ENCODE results near the gene SOD2.
"Not testable (repeated sequence)": the region's sequence is repeated elsewhere in the genome, so short reads cannot be mapped to it uniquely, and the experiment has no call there.

Gene SOD2

GRCh38 chr6:159682295-159682694, 10.7 kb downstream of the SOD2 start:
- H3K27me3 Mint-ChIP-seq = no peaks in the 10 kb centered on the region
- DNase-seq (no peak), ATAC-seq (no peak)

GRCh38 chr6:159681191-159681880, 11.7 kb downstream of the SOD2 start:
- Mint-ChIP-seq H3K27ac (peak overlapping the region; percentile 8), H3K36me3 (ENCODE audit: low read depth) (peaks cover 44% of the 10 kb centered on the region), H3K4me1 (peaks cover 29% of the 10 kb centered on the region), H3K9me3 (no peaks in the 10 kb centered on the region), H3K27me3 (no peaks in the 10 kb centered on the region), H3K4me3 (no peak overlapping the region)
- DNase-seq = no peak
- ATAC-seq = no peak

More at GRCh38 chr6:159682295-159682694, 10.7 kb downstream of the SOD2 start:
- Mint-ChIP-seq H3K4me3 (no peak overlapping the region), H3K27ac (no peak overlapping the region), H3K36me3 (ENCODE audit: low read depth) (peaks cover 47% of the 10 kb centered on the region), H3K4me1 (peaks cover 36% of the 10 kb centered on the region), H3K9me3 (no peaks in the 10 kb centered on the region)

GRCh38 chr6:159680104-159680503, 12.9 kb downstream of the SOD2 start:
- Mint-ChIP-seq H3K9me3 (no peaks in the 10 kb centered on the region), H3K27ac (peak overlapping the region; percentile 83), H3K36me3 (ENCODE audit: low read depth) (peaks cover 40% of the 10 kb centered on the region), H3K4me3 (no peak overlapping the region), H3K27me3 (no peaks in the 10 kb centered on the region), H3K4me1 (peaks cover 33% of the 10 kb centered on the region)
- ATAC-seq (peak; percentile 70), DNase-seq (no peak)

- ATAC-seq (peak; percentile 86), DNase-seq (no peak)
- Mint-ChIP-seq H3K9me3 (no peaks in the 10 kb centered on the region), H3K36me3 (ENCODE audit: low read depth) (peaks cover 36% of the 10 kb centered on the region), H3K4me1 (peaks cover 33% of the 10 kb centered on the region), H3K27ac (peak overlapping the region; percentile 83), H3K4me3 (no peak overlapping the region), H3K27me3 (no peaks in the 10 kb centered on the region)
Observed at GRCh38 chr6:159679091-159680077, 13.7 kb downstream of the SOD2 start.

GRCh38 chr6:159678574-159678973, 14.5 kb downstream of the SOD2 start:
- Mint-ChIP-seq H3K9me3 (no peaks in the 10 kb centered on the region), H3K27ac (no peak overlapping the region)
- ATAC-seq = no peak

GRCh38 chr6:159677506-159678165, 15.4 kb downstream of the SOD2 start:
- Mint-ChIP-seq H3K9me3 (no peaks in the 10 kb centered on the region), H3K4me1 (peaks cover 33% of the 10 kb centered on the region), H3K4me3 (no peak overlapping the region), H3K27me3 (no peaks in the 10 kb centered on the region), H3K36me3 (ENCODE audit: low read depth) (peaks cover 37% of the 10 kb centered on the region), H3K27ac (no peak overlapping the region)
- ATAC-seq (no peak), DNase-seq (no peak)

More at GRCh38 chr6:159678574-159678973, 14.5 kb downstream of the SOD2 start:
- no peaks in the 10 kb centered on the region for H3K27me3 Mint-ChIP-seq
- no peak for DNase-seq
- H3K4me3 Mint-ChIP-seq = no peak overlapping the region
- H3K4me1 Mint-ChIP-seq = peaks cover 33% of the 10 kb centered on the region
- H3K36me3 Mint-ChIP-seq (ENCODE audit: low read depth) = peaks cover 32% of the 10 kb centered on the region

- ATAC-seq = no peak
- H3K4me3 Mint-ChIP-seq = no peak overlapping the region
- no peaks in the 10 kb centered on the region for H3K27me3 Mint-ChIP-seq
- DNase-seq = no peak
- peaks cover 33% of the 10 kb centered on the region for H3K4me1 Mint-ChIP-seq
- peaks cover under 1% of the 10 kb centered on the region for H3K9me3 Mint-ChIP-seq
- no peak overlapping the region for H3K27ac Mint-ChIP-seq
- H3K36me3 Mint-ChIP-seq (ENCODE audit: low read depth) = peaks cover 36% of the 10 kb centered on the region
Observed at GRCh38 chr6:159676890-159677505, 16.0 kb downstream of the SOD2 start.

GRCh38 chr6:159676236-159676635, 16.8 kb downstream of the SOD2 start:
- H3K27ac Mint-ChIP-seq, H3K4me3 Mint-ChIP-seq, H3K27me3 Mint-ChIP-seq, ATAC-seq, DNase-seq, H3K9me3 Mint-ChIP-seq: not testable (repeated sequence)
- peaks cover 30% of the 10 kb centered on the region for H3K4me1 Mint-ChIP-seq
- peaks cover 39% of the 10 kb centered on the region for H3K36me3 Mint-ChIP-seq (ENCODE audit: low read depth)

- Mint-ChIP-seq H3K27ac (no peak overlapping the region), H3K36me3 (ENCODE audit: low read depth) (peaks cover 32% of the 10 kb centered on the region), H3K27me3 (no peaks in the 10 kb centered on the region), H3K9me3 (peaks cover 15% of the 10 kb centered on the region), H3K4me3 (no peak overlapping the region), H3K4me1 (peaks cover 2% of the 10 kb centered on the region)
- DNase-seq (no peak), ATAC-seq (no peak)
Observed at GRCh38 chr6:159665868-159666635, 27.0 kb downstream of the SOD2 start.

- H3K27ac Mint-ChIP-seq, DNase-seq, ATAC-seq, H3K4me3 Mint-ChIP-seq, H3K27me3 Mint-ChIP-seq, H3K4me1 Mint-ChIP-seq: not testable (repeated sequence)
- H3K9me3 Mint-ChIP-seq = peaks cover 12% of the 10 kb centered on the region
- peaks cover 18% of the 10 kb centered on the region for H3K36me3 Mint-ChIP-seq (ENCODE audit: low read depth)
Observed at GRCh38 chr6:159663368-159663889, 29.6 kb downstream of the SOD2 start.

- ATAC-seq = not testable (repeated sequence)
Observed at GRCh38 chr6:159661977-159662376, 31.1 kb downstream of the SOD2 start.

GRCh38 chr6:159655409-159655988, 37.5 kb downstream of the SOD2 start:
- Mint-ChIP-seq H3K9me3 (peaks cover 6% of the 10 kb centered on the region), H3K4me3 (no peak overlapping the region), H3K27me3 (no peaks in the 10 kb centered on the region), H3K4me1 (no peaks in the 10 kb centered on the region), H3K27ac (no peak overlapping the region), H3K36me3 (ENCODE audit: low read depth) (peaks cover 4% of the 10 kb centered on the region)
- ATAC-seq (no peak), DNase-seq (no peak)

More at GRCh38 chr6:159661977-159662376, 31.1 kb downstream of the SOD2 start:
- not testable (repeated sequence) for H3K4me3 Mint-ChIP-seq, H3K4me1 Mint-ChIP-seq, H3K27me3 Mint-ChIP-seq, DNase-seq, H3K27ac Mint-ChIP-seq
- H3K36me3 Mint-ChIP-seq (ENCODE audit: low read depth) = peaks cover 16% of the 10 kb centered on the region
- peaks cover 16% of the 10 kb centered on the region for H3K9me3 Mint-ChIP-seq

GRCh38 chr6:159654483-159655098, 38.5 kb downstream of the SOD2 start:
- H3K4me1 Mint-ChIP-seq = no peaks in the 10 kb centered on the region
- H3K36me3 Mint-ChIP-seq (ENCODE audit: low read depth) = peaks cover under 1% of the 10 kb centered on the region
- ATAC-seq (no peak), DNase-seq (no peak)
- H3K27ac Mint-ChIP-seq = no peak overlapping the region
- no peak overlapping the region for H3K4me3 Mint-ChIP-seq
- H3K27me3 Mint-ChIP-seq = no peaks in the 10 kb centered on the region
- H3K9me3 Mint-ChIP-seq = peaks cover 6% of the 10 kb centered on the region

Data from activated naive CD8-positive, alpha-beta T cell treated with anti-CD3 and anti-CD28 coated beads, Interleukin-2, amount 50 U/mL, for 24 hours (primary cell).